Endothelial cell of umbilical vein (primary cell): ENCODE data around the gene NSMCE3. TPM values are rescaled to one million over a fixed set of nuclear protein-coding genes. Genes with fewer than 3 reads are reported as not detected.

ENCODE experiments used
- BruUV-seq: library from RNA; stranded (reverse); fragments of 400-500 nt; replicated peaks from 2 replicates; lab custom pipeline; 2021; lab: Mats Ljungman, UMichigan
- CTCF ChIA-PET: fragments of 300-600, 350-600 bp; sonication (Branson Sonifier 250); formaldehyde crosslinking; loops from one replicate; lab custom pipeline; 2021; ENCODE audit warnings: antibody characterized with exemption, inconsistent platforms; lab: Charles Lee
- POLR2A ChIA-PET: fragments of 300-600, 350-600 bp; sonication (Branson Sonifier 250); formaldehyde crosslinking; loops from one replicate; lab custom pipeline; 2021; ENCODE audit warnings: antibody characterized with exemption, inconsistent platforms; lab: Charles Lee
- DNase-seq: peaks from one replicate; pipeline ENCODE4 v3.0.0-alpha.2; 2011; ENCODE audit warnings: low read depth, low spot score
- FAIRE-seq: peaks from 2 replicates; lab custom pipeline; 2011; peaks lifted over from hg19 to GRCh38; lab: Jason Lieb, UNC
- H2AFZ ChIP-seq: 2 replicates; pipeline ENCODE4 v1.6.0; 2012; ENCODE audit warnings: low read depth, low read length, control low read depth, inconsistent platforms
- H3K27ac ChIP-seq: 2 replicates; pipeline ENCODE4 v1.5.1; 2011; ENCODE audit warnings: low read depth, mild to moderate bottlenecking, control low read depth, low read length, moderate library complexity; ENCODE audit not compliant: insufficient read depth
- H3K27me3 ChIP-seq, 2 experiments: 2 replicates each; pipeline versions ENCODE4 v1.6.0 to v1.6.1; 2011; ENCODE audit warnings: low read length in 2 of 2, mixed read lengths in 1 of 2; ENCODE audit not compliant: control insufficient read depth in 2 of 2, insufficient read depth in 2 of 2
- H3K36me3 ChIP-seq, 2 experiments: 2 replicates in 1 of 2; 3 replicates in 1 of 2; pipeline ENCODE4 v1.5.1; 2011; ENCODE audit warnings: low read length in 2 of 2, mild to moderate bottlenecking in 1 of 2, moderate library complexity in 1 of 2; ENCODE audit not compliant: control insufficient read depth in 2 of 2, insufficient read depth in 2 of 2; ENCODE audit errors: extremely low read depth in 1 of 2
- H3K4me1 ChIP-seq: 3 replicates; pipeline ENCODE4 v1.5.1; 2011; ENCODE audit warnings: mild to moderate bottlenecking, low read length; ENCODE audit not compliant: control insufficient read depth, insufficient read depth; ENCODE audit errors: extremely low read depth
- H3K4me2 ChIP-seq: 2 replicates; pipeline ENCODE4 v1.6.1; 2011; ENCODE audit warnings: low read length, control low read depth, mixed read lengths; ENCODE audit not compliant: insufficient read depth
- H3K4me3 ChIP-seq, 3 experiments: fragments of 200-600 bp in 1 of 3; sonication (generic), shearing (Covaris generic) in 1 of 3; replicated peaks in 1 of 3; 2 replicates each; pipeline ENCODE4 v1.5.1; 2011 to 2016; ENCODE audit warnings: control low read depth in 3 of 3, low read length in 3 of 3, mild to moderate bottlenecking in 2 of 3, inconsistent platforms in 1 of 3, low read depth in 1 of 3, moderate library complexity in 1 of 3; ENCODE audit not compliant: insufficient read depth in 1 of 3
- H3K79me2 ChIP-seq: 2 replicates; pipeline ENCODE4 v1.6.0; 2012; ENCODE audit warnings: low read length, inconsistent platforms; ENCODE audit not compliant: control insufficient read depth, insufficient read depth
- H3K9ac ChIP-seq: replicated peaks from 2 replicates; pipeline ENCODE3; 2011; ENCODE audit warnings: low read length, control low read depth; ENCODE audit not compliant: insufficient read depth; ENCODE audit errors: extremely low read depth
- H3K9me1 ChIP-seq: replicated peaks from 3 replicates; pipeline ENCODE4 v1.6.0; 2011; ENCODE audit warnings: mild to moderate bottlenecking, low read length; ENCODE audit not compliant: control insufficient read depth, insufficient read depth; ENCODE audit errors: extremely low read depth
- H3K9me3 ChIP-seq: replicated peaks from 2 replicates; pipeline ENCODE4 v1.5.1; 2012; ENCODE audit warnings: low read length, inconsistent platforms; ENCODE audit not compliant: control insufficient read depth, insufficient read depth
- H4K20me1 ChIP-seq: replicated peaks from 2 replicates; pipeline ENCODE3; 2011; ENCODE audit warnings: mild to moderate bottlenecking, low read length; ENCODE audit not compliant: control insufficient read depth, insufficient read depth; ENCODE audit errors: extremely low read depth
- EZH2 ChIP-seq: IDR thresholded peaks from 2 replicates; pipeline ENCODE4 v1.6.1; 2012; ENCODE audit warnings: borderline replicate concordance, low read depth, mild to moderate bottlenecking, moderate library complexity, low read length, inconsistent platforms; ENCODE audit not compliant: severe bottlenecking
- FOS ChIP-seq: IDR thresholded peaks from 2 replicates; pipeline ENCODE4 v1.6.1; 2011; ENCODE audit warnings: mild to moderate bottlenecking, low read length, moderate library complexity, borderline replicate concordance; ENCODE audit not compliant: insufficient read depth
- GATA2 ChIP-seq: IDR thresholded peaks from 2 replicates; pipeline ENCODE4 v1.7.0; 2011; ENCODE audit warnings: low read depth, mild to moderate bottlenecking, moderate library complexity, mixed read lengths, low read length; ENCODE audit not compliant: insufficient read length, insufficient read depth
- JUN ChIP-seq: IDR thresholded peaks from 2 replicates; pipeline ENCODE4 v1.6.1; 2011; ENCODE audit warnings: borderline replicate concordance, low read depth; ENCODE audit not compliant: insufficient read length, insufficient read depth
- MYC ChIP-seq: IDR thresholded peaks from one replicate; pipeline ENCODE4 v1.6.1; 2011; ENCODE audit warnings: mild to moderate bottlenecking, low read depth, low read length
- POLR2A ChIP-seq: IDR thresholded peaks from 2 replicates; pipeline ENCODE4 v1.6.1; 2012; ENCODE audit warnings: low read depth, mild to moderate bottlenecking, control low read depth, low read length
- POLR2AphosphoS5 ChIP-seq: IDR thresholded peaks from 2 replicates; pipeline ENCODE4 v1.6.1; 2012; ENCODE audit warnings: low read depth, mild to moderate bottlenecking, control low read depth, low read length, moderate library complexity; ENCODE audit not compliant: insufficient read depth
- dilution Hi-C: fragments of 300-500 bp; cut with MboI; formaldehyde crosslinking; loops from one replicate; pipeline ENCODE4 v1.15.0; 2019; ENCODE audit warnings: low sequenced_read_pairs; ENCODE audit not compliant: extremely low pct_ligation_motif_present
- intact Hi-C: fragments of 100-400 bp; cut with micrococcal nuclease; formaldehyde crosslinking; loops from one replicate; pipeline ENCODE4 v1.10.0; 2022
- polyA plus RNA-seq, 4 experiments: library from polyadenylated mRNA; depleted of rRNA in 3 of 4; stranded (reverse) in 3 of 4; unstranded in 1 of 4; fragments of >200 nt; gene quantifications; 2 replicates each; pipeline versions ENCODE4 v1.2.1 to v1.2.3, GENCODE V29; 2011 to 2012; ENCODE audit warnings: missing spikeins in 1 of 4
- total RNA-seq: library from RNA; stranded (reverse); gene quantifications from 2 replicates; pipeline ENCODE4 v1.2.3, GENCODE V29; 2021
- TF ChIP-seq, protein P1 (sequence below): IDR thresholded peaks from 2 replicates; pipeline ENCODE4 v1.6.1; 2011; ENCODE audit not compliant: insufficient read depth, insufficient read length
- TF ChIP-seq, protein P2 (sequence below), 2 donors: IDR thresholded peaks; 1 replicate in 1 of 2; 2 replicates in 1 of 2; pipeline ENCODE4 v1.5.1; 2011; ENCODE audit warnings: low read length in 2 of 2, mild to moderate bottlenecking in 2 of 2, moderate library complexity in 2 of 2, control low read depth in 1 of 2, inconsistent platforms in 1 of 2, low read depth in 1 of 2; ENCODE audit not compliant: insufficient read depth in 1 of 2; ENCODE audit errors: extremely low read depth in 1 of 2

NSMCE3 gene
- total and polyA plus RNA-seq, 2 donors (not counting 3 experiments of a cell fraction or from before 2014, with no cell fraction given), result 4.5 to 5.8 TPM

DNA sequence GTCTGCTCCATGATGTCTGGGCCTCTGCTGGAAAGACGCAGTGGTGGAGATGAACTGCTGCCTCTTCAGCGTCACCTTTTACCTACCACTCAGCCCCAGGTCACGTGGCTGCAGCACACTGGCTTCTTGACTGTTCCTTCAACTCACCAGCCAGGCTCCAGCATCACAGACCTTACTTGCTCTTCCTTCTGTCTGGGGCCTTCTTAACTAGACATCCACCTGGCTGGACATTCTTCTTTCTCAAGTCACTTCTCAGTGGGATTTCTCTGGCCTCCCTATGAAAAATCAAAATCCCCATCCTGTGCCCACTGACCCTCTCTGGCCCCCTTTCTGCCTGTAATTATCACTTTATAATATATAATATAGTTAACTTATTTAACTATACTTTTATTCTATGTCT, 29.7 kb upstream of the NSMCE3 start:
- dilution Hi-C loops, result no loop called here
- Histone ChIP-seq H3K27ac (no peak overlapping the region), H3K9me3 (no peaks in the 10 kb centered on the region), H3K9me1 (no peaks in the 10 kb centered on the region), H3K36me3 (no peaks in the 10 kb centered on the region), H2AFZ (no peak overlapping the region), H3K4me2 (no peak overlapping the region), H3K27me3 (no peaks in the 10 kb centered on the region), H3K4me1 (no peaks in the 10 kb centered on the region), H3K79me2 (no peaks in the 10 kb centered on the region), H3K9ac (no peak overlapping the region), H3K4me3 (no peak overlapping the region), H4K20me1 (no peaks in the 10 kb centered on the region)
- BruUV-seq, result no TSS peak
- ChIA-PET POLR2A (no interaction called here), CTCF (no interaction called here)
- intact Hi-C loops, result no loop called here
- no peak for DNase-seq
- no peak for FAIRE-seq
- TF ChIP-seq, protein P1, sequence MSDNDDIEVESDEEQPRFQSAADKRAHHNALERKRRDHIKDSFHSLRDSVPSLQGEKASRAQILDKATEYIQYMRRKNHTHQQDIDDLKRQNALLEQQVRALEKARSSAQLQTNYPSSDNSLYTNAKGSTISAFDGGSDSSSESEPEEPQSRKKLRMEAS, result no peak
- TF ChIP-seq POLR2A (no peak), FOS (no peak), MYC (no peak), EZH2 (no peak), POLR2AphosphoS5 (no peak), GATA2 (no peak), JUN (no peak)
- TF ChIP-seq, protein P2, sequence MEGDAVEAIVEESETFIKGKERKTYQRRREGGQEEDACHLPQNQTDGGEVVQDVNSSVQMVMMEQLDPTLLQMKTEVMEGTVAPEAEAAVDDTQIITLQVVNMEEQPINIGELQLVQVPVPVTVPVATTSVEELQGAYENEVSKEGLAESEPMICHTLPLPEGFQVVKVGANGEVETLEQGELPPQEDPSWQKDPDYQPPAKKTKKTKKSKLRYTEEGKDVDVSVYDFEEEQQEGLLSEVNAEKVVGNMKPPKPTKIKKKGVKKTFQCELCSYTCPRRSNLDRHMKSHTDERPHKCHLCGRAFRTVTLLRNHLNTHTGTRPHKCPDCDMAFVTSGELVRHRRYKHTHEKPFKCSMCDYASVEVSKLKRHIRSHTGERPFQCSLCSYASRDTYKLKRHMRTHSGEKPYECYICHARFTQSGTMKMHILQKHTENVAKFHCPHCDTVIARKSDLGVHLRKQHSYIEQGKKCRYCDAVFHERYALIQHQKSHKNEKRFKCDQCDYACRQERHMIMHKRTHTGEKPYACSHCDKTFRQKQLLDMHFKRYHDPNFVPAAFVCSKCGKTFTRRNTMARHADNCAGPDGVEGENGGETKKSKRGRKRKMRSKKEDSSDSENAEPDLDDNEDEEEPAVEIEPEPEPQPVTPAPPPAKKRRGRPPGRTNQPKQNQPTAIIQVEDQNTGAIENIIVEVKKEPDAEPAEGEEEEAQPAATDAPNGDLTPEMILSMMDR (IDR thresholded peaks at IDR 0.05; ENCODE audit: extremely low read depth in 1 of 2, insufficient read depth in 1 of 2, low read depth in 1 of 2, low read length in 2 of 2), result no peak
